GM23338 (cell line): ENCODE data around the gene FER. TPM values are rescaled to one million over a fixed set of nuclear protein-coding genes. Genes with fewer than 3 reads are reported as not detected.

ENCODE experiments used
- ATAC-seq: fragments of 200-7000 bp; cut with Tn5 transposase; 3 replicates; pipeline ENCODE4 v1.9.1; 2020
- DNase-seq: peaks from one replicate; pipeline ENCODE4 v3.0.0-alpha.2; 2015; ENCODE audit warnings: low spot score
- H2AFZ ChIP-seq: fragments of 200-600 bp; sonication (generic); 2 replicates; pipeline ENCODE4 v1.8.0; 2016; ENCODE audit warnings: antibody characterized with exemption, mild to moderate bottlenecking, moderate library complexity
- H3F3A ChIP-seq: fragments of 200-600 bp; sonication (generic); replicated peaks from 2 replicates; pipeline ENCODE4 v1.8.0; 2017; ENCODE audit warnings: antibody characterized with exemption, mixed run types, low read depth
- H3K27ac ChIP-seq: fragments of 200-600 bp; sonication (generic); 2 replicates; pipeline ENCODE4 v1.6.1; 2016; ENCODE audit warnings: low read depth
- H3K27me3 ChIP-seq: fragments of 200-600 bp; sonication (generic); 2 replicates; pipeline ENCODE4 v1.8.0; 2016; ENCODE audit warnings: mild to moderate bottlenecking, mixed run types, moderate library complexity; ENCODE audit not compliant: insufficient read depth
- H3K36me3 ChIP-seq: fragments of 200-600 bp; sonication (generic); 2 replicates; pipeline ENCODE4 v1.8.0; 2016; ENCODE audit warnings: mild to moderate bottlenecking; ENCODE audit not compliant: insufficient read depth
- H3K4me1 ChIP-seq: fragments of 200-600 bp; sonication (generic); 2 replicates; pipeline ENCODE4 v1.8.0; 2016; ENCODE audit warnings: mild to moderate bottlenecking, moderate library complexity; ENCODE audit not compliant: insufficient read depth
- H3K4me2 ChIP-seq: fragments of 200-600 bp; sonication (generic); 2 replicates; pipeline ENCODE4 v1.7.1; 2017; ENCODE audit warnings: mixed run types
- H3K4me3 ChIP-seq: fragments of 200-600 bp; sonication (generic); 2 replicates; pipeline ENCODE4 v1.6.1; 2016; ENCODE audit warnings: mixed run types
- H3K79me2 ChIP-seq: fragments of 200-600 bp; sonication (generic); replicated peaks from 2 replicates; pipeline ENCODE4 v1.8.0; 2017; ENCODE audit warnings: mild to moderate bottlenecking; ENCODE audit not compliant: insufficient read depth
- H3K9me2 ChIP-seq: fragments of 200-600 bp; sonication (generic); 2 replicates; pipeline ENCODE4 v1.8.0; 2017; ENCODE audit not compliant: insufficient read depth
- H4K20me1 ChIP-seq: fragments of 200-600 bp; sonication (generic); replicated peaks from 2 replicates; pipeline ENCODE4 v1.8.0; 2017; ENCODE audit warnings: mild to moderate bottlenecking; ENCODE audit not compliant: insufficient read depth
- H3K27ac Mint-ChIP-seq: 2 replicates; pipeline ENCODE4 v1.8.0; 2020; ENCODE audit warnings: inconsistent platforms, mild to moderate bottlenecking, moderate library complexity, mixed read lengths
- H3K27me3 Mint-ChIP-seq: 3 replicates; pipeline ENCODE4 v1.8.0; 2022; ENCODE audit warnings: low read depth, mild to moderate bottlenecking, moderate library complexity, mixed read lengths, inconsistent platforms; ENCODE audit not compliant: insufficient read depth, poor library complexity
- H3K36me3 Mint-ChIP-seq: 3 replicates; pipeline ENCODE4 v1.8.0; 2021; ENCODE audit warnings: low read depth, mild to moderate bottlenecking, inconsistent platforms, moderate library complexity, mixed read lengths
- H3K4me1 Mint-ChIP-seq: 3 replicates; pipeline ENCODE4 v1.8.0; 2020; ENCODE audit warnings: mild to moderate bottlenecking, inconsistent platforms, mixed read lengths
- H3K4me3 Mint-ChIP-seq: 3 replicates; pipeline ENCODE4 v1.8.0; 2021; ENCODE audit warnings: moderate library complexity, mild to moderate bottlenecking, inconsistent platforms, mixed read lengths
- H3K9me3 Mint-ChIP-seq: 3 replicates; pipeline ENCODE4 v1.8.0; 2020; ENCODE audit warnings: moderate library complexity, mild to moderate bottlenecking, inconsistent platforms, mixed read lengths
- CREB1 ChIP-seq: fragments of 250-450 bp; sonication (Bioruptor Pico); IDR thresholded peaks from 2 replicates; pipeline ENCODE4 v1.5.0; 2020; ENCODE audit warnings: low read depth, mild to moderate bottlenecking, moderate library complexity
- EZH2 ChIP-seq: fragments of 200-600 bp; sonication (generic); IDR thresholded peaks from one replicate; pipeline ENCODE4 v1.8.0; 2017; ENCODE audit warnings: antibody characterized with exemption, mild to moderate bottlenecking, low read depth; ENCODE audit not compliant: unreplicated experiment
- EZH2phosphoT487 ChIP-seq: fragments of 200-600 bp; sonication (generic); IDR thresholded peaks from one replicate; pipeline ENCODE4 v1.8.1; 2018; ENCODE audit warnings: antibody characterized with exemption; ENCODE audit not compliant: unreplicated experiment
- JUNB ChIP-seq: IDR thresholded peaks from one replicate; pipeline ENCODE4 v1.6.1; 2016; ENCODE audit warnings: antibody characterized with exemption; ENCODE audit not compliant: unreplicated experiment
- NANOG ChIP-seq: IDR thresholded peaks from 2 replicates; pipeline ENCODE4 v1.6.1; 2016; ENCODE audit warnings: antibody characterized with exemption, borderline replicate concordance
- POLR2AphosphoS5 ChIP-seq: IDR thresholded peaks from 2 replicates; pipeline ENCODE4 v1.6.1; 2016; ENCODE audit warnings: antibody characterized with exemption, low read depth
- STAT1 ChIP-seq: IDR thresholded peaks from one replicate; pipeline ENCODE4 v1.6.1; 2016; ENCODE audit warnings: antibody characterized with exemption; ENCODE audit not compliant: unreplicated experiment
- ZNF114 ChIP-seq: fragments of 250-450 bp; sonication (Bioruptor Pico); IDR thresholded peaks from 2 replicates; pipeline ENCODE4 v1.5.0; 2020; ENCODE audit warnings: mild to moderate bottlenecking, moderate library complexity
- ZNF331 ChIP-seq: fragments of 250-450 bp; sonication (Bioruptor Pico); IDR thresholded peaks from 2 replicates; pipeline ENCODE4 v1.5.0; 2020; ENCODE audit warnings: low read depth, mild to moderate bottlenecking, moderate library complexity
- polyA plus RNA-seq: library from polyadenylated mRNA; unstranded; fragments of >200 nt; fragmentation: Nextera tagmentation; extraction: Ambion mirVana; gene quantifications from 2 replicates; pipeline ENCODE4 v1.2.1, GENCODE V29; 2016
- total RNA-seq: library from RNA; depleted of rRNA; stranded (reverse); fragments of >200 nt; shearing (Covaris generic); gene quantifications from 2 replicates; pipeline ENCODE4 v1.2.3, GENCODE V29; 2014
- TF ChIP-seq, protein P1 (sequence below), 2 experiments: fragments of 200-600 bp in 1 of 2; sonication (generic) in 1 of 2; conservative IDR thresholded peaks; 2 replicates each; pipeline versions ENCODE4 v1.5.1 to v1.6.1; 2016 to 2017; ENCODE audit warnings: antibody characterized with exemption in 2 of 2, low read depth in 2 of 2, mild to moderate bottlenecking in 2 of 2, moderate library complexity in 1 of 2
- TF ChIP-seq, protein P2 (sequence below): IDR thresholded peaks from one replicate; pipeline ENCODE4 v1.6.1; 2018; ENCODE audit warnings: antibody characterized with exemption; ENCODE audit not compliant: unreplicated experiment

The FER gene
- total and polyA plus RNA-seq, 2 experiments from 2014 or later = 17.4 to 34.8 TPM

DNA sequence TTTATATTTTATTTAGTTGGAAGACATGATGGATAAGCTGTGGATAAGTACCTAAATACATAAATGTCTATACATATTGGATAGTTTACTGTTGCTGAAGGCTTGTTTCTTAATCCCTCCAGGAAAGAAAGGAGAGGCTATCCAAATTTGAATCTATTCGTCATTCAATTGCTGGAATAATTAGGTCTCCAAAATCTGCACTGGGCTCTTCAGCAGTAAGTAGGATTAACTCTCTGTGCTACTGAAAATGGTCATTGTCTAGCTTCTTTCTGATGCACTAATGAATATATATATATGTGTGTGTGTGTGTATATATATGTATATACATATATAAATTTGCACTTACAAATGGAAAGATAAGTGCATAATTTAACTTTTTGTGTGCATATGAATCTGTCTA is 198.3 kb downstream of the FER start (continued):
- TF ChIP-seq, protein P1, sequence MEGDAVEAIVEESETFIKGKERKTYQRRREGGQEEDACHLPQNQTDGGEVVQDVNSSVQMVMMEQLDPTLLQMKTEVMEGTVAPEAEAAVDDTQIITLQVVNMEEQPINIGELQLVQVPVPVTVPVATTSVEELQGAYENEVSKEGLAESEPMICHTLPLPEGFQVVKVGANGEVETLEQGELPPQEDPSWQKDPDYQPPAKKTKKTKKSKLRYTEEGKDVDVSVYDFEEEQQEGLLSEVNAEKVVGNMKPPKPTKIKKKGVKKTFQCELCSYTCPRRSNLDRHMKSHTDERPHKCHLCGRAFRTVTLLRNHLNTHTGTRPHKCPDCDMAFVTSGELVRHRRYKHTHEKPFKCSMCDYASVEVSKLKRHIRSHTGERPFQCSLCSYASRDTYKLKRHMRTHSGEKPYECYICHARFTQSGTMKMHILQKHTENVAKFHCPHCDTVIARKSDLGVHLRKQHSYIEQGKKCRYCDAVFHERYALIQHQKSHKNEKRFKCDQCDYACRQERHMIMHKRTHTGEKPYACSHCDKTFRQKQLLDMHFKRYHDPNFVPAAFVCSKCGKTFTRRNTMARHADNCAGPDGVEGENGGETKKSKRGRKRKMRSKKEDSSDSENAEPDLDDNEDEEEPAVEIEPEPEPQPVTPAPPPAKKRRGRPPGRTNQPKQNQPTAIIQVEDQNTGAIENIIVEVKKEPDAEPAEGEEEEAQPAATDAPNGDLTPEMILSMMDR (conservative IDR thresholded peaks at IDR 0.05; ENCODE audit: low read depth in 2 of 2) = no peak
- TF ChIP-seq STAT1 (no peak), POLR2AphosphoS5 (no peak), NANOG (no peak), ZNF331 (CRISPR knock-in tag) (no peak), JUNB (no peak), EZH2phosphoT487 (no peak), EZH2 (no peak), CREB1 (CRISPR knock-in tag) (no peak), ZNF114 (CRISPR knock-in tag) (no peak)
- TF ChIP-seq, protein P2, sequence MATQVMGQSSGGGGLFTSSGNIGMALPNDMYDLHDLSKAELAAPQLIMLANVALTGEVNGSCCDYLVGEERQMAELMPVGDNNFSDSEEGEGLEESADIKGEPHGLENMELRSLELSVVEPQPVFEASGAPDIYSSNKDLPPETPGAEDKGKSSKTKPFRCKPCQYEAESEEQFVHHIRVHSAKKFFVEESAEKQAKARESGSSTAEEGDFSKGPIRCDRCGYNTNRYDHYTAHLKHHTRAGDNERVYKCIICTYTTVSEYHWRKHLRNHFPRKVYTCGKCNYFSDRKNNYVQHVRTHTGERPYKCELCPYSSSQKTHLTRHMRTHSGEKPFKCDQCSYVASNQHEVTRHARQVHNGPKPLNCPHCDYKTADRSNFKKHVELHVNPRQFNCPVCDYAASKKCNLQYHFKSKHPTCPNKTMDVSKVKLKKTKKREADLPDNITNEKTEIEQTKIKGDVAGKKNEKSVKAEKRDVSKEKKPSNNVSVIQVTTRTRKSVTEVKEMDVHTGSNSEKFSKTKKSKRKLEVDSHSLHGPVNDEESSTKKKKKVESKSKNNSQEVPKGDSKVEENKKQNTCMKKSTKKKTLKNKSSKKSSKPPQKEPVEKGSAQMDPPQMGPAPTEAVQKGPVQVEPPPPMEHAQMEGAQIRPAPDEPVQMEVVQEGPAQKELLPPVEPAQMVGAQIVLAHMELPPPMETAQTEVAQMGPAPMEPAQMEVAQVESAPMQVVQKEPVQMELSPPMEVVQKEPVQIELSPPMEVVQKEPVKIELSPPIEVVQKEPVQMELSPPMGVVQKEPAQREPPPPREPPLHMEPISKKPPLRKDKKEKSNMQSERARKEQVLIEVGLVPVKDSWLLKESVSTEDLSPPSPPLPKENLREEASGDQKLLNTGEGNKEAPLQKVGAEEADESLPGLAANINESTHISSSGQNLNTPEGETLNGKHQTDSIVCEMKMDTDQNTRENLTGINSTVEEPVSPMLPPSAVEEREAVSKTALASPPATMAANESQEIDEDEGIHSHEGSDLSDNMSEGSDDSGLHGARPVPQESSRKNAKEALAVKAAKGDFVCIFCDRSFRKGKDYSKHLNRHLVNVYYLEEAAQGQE = no peak

DNA sequence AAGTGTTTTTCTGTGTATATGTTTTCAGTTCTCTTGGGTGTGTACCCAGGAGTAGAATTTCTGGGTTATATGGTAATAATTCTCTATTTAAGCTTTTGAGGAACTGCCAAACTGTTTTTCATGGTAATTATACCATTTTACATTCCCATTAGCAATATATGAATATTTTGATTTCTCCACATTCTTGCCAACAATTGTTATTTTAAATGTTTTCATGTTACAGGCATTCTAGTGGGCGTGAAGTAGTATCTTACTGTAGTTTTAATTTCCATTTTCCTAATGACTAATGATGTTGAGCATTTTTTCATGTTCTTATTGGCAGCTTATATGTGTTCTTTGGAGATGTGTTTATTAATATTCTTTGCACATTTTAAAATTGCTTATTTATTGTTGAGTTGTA is 199.5 kb downstream of the FER start:
- Histone ChIP-seq H2AFZ (no peak overlapping the region), H3F3A (no peaks in the 10 kb centered on the region), H3K4me1 (peaks cover 57% of the 10 kb centered on the region), H3K4me2 (peak overlapping the region; percentile 10), H3K9me2 (no peaks in the 10 kb centered on the region), H3K4me3 (no peak overlapping the region), H4K20me1 (no peaks in the 10 kb centered on the region), H3K36me3 (no peaks in the 10 kb centered on the region), H3K27ac (no peak overlapping the region), H3K79me2 (no peaks in the 10 kb centered on the region), H3K27me3 (no peaks in the 10 kb centered on the region)
- Mint-ChIP-seq H3K27me3 (no peaks in the 10 kb centered on the region), H3K9me3 (no peaks in the 10 kb centered on the region), H3K27ac (peak overlapping the region; percentile 58), H3K36me3 (no peaks in the 10 kb centered on the region), H3K4me1 (peaks cover 39% of the 10 kb centered on the region), H3K4me3 (no peak overlapping the region)
- ATAC-seq (no peak), DNase-seq (no peak)
- TF ChIP-seq EZH2phosphoT487 (no peak), NANOG (0 out of 2 replicates have a peak, but pooled peaks have one; percentile 24)
